MCF 10A (cell line): Measurements from ENCODE around the gene CORO6. TPM values are rescaled to one million over a fixed set of nuclear protein-coding genes. Genes with fewer than 3 reads are reported as not detected.
A peak's percentile ranks its signal among the peaks of the same experiment; 100 is the strongest.

ENCODE experiments used
- BruUV-seq: library from RNA; stranded (reverse); fragments of 400-500 nt; replicated peaks from 2 replicates; lab custom pipeline; 2021; lab: Mats Ljungman, UMichigan
- CTCF ChIA-PET: fragments of 300-600 bp; sonication (Branson Sonifier 250); formaldehyde crosslinking; extraction: SDS; loops from one replicate; lab custom pipeline; 2021; ENCODE audit warnings: antibody characterized with exemption, inconsistent platforms; lab: Yijun Ruan, JAX
- POLR2A ChIA-PET: fragments of 300-600, 350-650 bp; sonication (Branson Sonifier 250); formaldehyde crosslinking; extraction: SDS; loops from one replicate; lab custom pipeline; 2020; ENCODE audit warnings: antibody characterized with exemption, inconsistent platforms; lab: Yijun Ruan, JAX
- DNase-seq: peaks from one replicate; pipeline ENCODE4 v3.0.0-alpha.2; 2018; ENCODE audit not compliant: unreplicated experiment
- H3K27ac Mint-ChIP-seq: one replicate; pipeline ENCODE4 v1.8.0; 2022; ENCODE audit warnings: mild to moderate bottlenecking, low read depth, mixed read lengths; ENCODE audit not compliant: unreplicated experiment
- H3K27me3 Mint-ChIP-seq: one replicate; pipeline ENCODE4 v1.8.0; 2022; ENCODE audit warnings: mixed read lengths; ENCODE audit not compliant: insufficient read depth, unreplicated experiment
- H3K36me3 Mint-ChIP-seq: one replicate; pipeline ENCODE4 v1.8.0; 2022; ENCODE audit warnings: mild to moderate bottlenecking, moderate library complexity, mixed read lengths; ENCODE audit not compliant: insufficient read depth, unreplicated experiment
- H3K4me1 Mint-ChIP-seq: one replicate; pipeline ENCODE4 v1.8.0; 2022; ENCODE audit warnings: mixed read lengths; ENCODE audit not compliant: insufficient read depth, unreplicated experiment
- H3K4me3 Mint-ChIP-seq: one replicate; pipeline ENCODE4 v1.8.0; 2022; ENCODE audit warnings: mild to moderate bottlenecking, moderate library complexity, mixed read lengths; ENCODE audit not compliant: unreplicated experiment
- H3K9me3 Mint-ChIP-seq: one replicate; pipeline ENCODE4 v1.8.0; 2022; ENCODE audit warnings: mixed read lengths; ENCODE audit not compliant: unreplicated experiment
- intact Hi-C: fragments of 100-400 bp; cut with micrococcal nuclease; formaldehyde crosslinking; loops from 2 replicates; pipeline ENCODE4 v1.14.1; 2022
- total RNA-seq: library from RNA; stranded (reverse); gene quantifications from 2 replicates; pipeline ENCODE4 v1.2.3, GENCODE V29; 2022
- TF ChIP-seq, protein P1 (sequence below): fragments of 200-600 bp; IDR thresholded peaks from one replicate; pipeline ENCODE4 v1.8.0; 2022; ENCODE audit warnings: antibody characterized with exemption, mild to moderate bottlenecking; ENCODE audit not compliant: unreplicated experiment

The CORO6 gene
- total RNA-seq, 1 experiment from 2014 or later, result 1.6 TPM

DNA sequence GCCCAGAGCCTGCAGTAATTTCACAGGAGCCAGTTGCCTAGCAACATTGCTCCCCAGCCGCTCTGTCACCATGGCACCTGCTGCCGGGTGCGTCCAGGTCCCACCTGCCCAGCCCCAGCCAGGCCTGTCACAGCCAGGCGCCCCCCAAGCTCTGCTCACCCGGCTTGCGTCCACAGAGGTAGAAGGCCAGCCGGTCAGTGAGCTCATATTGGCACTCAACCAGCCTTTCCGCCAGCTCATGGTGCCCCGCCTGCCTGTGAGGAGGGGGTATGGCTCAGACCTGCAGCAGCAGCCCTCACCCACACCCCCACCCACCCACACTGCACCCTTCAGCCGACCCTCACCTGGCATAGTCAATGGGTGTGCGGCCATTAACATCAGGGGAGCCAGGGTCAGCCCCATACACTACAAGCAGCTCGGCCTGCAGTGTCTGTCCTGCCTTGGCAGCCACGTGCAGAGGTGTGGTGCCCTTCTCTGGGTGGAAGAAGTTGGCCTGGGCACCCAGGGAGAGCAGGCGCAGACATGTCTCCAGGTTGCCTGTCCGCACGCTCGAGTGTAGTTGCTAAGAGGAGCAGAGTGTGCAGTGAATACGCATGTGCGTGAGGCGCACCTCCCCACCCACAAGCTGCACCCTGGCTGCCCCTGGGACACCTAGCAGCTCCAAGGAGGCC, 41.0 kb downstream of the CORO6 start:
- Mint-ChIP-seq H3K36me3 (peaks cover 42% of the 10 kb centered on the region), H3K27me3 (no peaks in the 10 kb centered on the region), H3K9me3 (no peaks in the 10 kb centered on the region), H3K27ac (peak overlapping the region; percentile 19), H3K4me1 (peaks cover 36% of the 10 kb centered on the region), H3K4me3 (peak overlapping the region; percentile 41)
- ChIA-PET CTCF (interaction anchor here (0.6 to 6.8 kb wide), 17 partner anchors 10 to 349 kb away, joined by 3 to 89 read pairs (median 5); partner anchors contain the start of genes ABHD15, ANKRD13B and TP53I13), POLR2A (interaction anchor here (0.7 to 4.4 kb wide), 12 partner anchors 10 to 330 kb away, joined by 3 to 81 read pairs (median 4); partner anchors contain the start of genes ABHD15, ANKRD13B, CORO6 and TAOK1)
- intact Hi-C loops, result loop anchor here (5.0 kb wide), 1 partner anchor 511 kb away; no protein-coding TSS in a partner anchor
- peak; percentile 87 for DNase-seq
- TF ChIP-seq, protein P1, sequence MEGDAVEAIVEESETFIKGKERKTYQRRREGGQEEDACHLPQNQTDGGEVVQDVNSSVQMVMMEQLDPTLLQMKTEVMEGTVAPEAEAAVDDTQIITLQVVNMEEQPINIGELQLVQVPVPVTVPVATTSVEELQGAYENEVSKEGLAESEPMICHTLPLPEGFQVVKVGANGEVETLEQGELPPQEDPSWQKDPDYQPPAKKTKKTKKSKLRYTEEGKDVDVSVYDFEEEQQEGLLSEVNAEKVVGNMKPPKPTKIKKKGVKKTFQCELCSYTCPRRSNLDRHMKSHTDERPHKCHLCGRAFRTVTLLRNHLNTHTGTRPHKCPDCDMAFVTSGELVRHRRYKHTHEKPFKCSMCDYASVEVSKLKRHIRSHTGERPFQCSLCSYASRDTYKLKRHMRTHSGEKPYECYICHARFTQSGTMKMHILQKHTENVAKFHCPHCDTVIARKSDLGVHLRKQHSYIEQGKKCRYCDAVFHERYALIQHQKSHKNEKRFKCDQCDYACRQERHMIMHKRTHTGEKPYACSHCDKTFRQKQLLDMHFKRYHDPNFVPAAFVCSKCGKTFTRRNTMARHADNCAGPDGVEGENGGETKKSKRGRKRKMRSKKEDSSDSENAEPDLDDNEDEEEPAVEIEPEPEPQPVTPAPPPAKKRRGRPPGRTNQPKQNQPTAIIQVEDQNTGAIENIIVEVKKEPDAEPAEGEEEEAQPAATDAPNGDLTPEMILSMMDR, result no peak
- BruUV-seq, result no TSS peak

DNA sequence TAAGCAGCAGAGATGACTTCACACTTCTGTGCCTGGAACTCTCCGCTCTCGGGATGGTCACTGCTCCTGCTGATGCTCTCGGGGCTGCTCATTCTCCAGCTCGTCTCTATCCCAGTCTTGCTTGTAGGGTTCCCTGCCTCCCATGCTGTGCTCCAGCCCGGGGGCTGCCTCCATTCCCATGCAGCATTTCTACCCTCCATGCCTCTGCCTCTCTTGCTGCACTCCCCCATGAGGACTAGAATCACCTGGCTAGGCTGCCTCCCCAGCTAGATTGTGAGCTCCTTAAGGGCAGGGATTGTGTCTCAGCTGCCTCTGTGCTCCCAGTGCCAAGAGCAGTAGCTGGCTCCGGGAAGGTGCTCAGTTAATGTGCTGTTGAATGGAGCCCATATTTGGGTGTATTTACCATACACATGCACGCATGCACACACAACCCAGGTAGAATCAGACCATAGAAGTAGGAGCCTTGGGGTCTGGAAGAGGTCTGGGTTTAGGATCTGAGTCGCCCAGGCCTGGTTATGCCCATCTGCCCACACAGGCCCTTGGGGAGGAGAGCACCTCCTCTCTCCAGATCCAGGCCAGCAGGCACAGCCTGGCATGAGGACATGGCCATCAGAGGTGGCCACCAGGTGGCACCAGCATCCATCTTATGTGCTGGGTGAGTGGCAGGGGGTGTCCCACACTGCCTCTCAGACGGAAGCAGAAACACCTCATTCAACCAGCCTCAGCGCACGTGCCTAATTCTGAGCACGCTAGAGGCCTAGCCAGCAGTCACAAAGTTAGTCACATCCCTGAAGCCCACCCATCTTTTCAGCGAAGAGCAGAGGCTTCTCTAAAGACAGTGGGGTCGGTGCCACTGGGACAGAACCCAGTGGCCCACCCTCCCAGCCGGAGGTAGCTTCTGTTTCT, 42.6 kb downstream of the CORO6 start:
- ChIA-PET POLR2A (interaction anchor here (0.6 to 4.4 kb wide), 7 partner anchors 8 to 59 kb away, joined by 3 to 81 read pairs (median 11); partner anchors contain the start of genes ABHD15, ANKRD13B and TP53I13), CTCF (interaction anchor here (0.6 to 6.8 kb wide), 22 partner anchors 8 to 905 kb away, joined by 3 to 89 read pairs (median 5); partner anchors contain the start of genes ABHD15, ANKRD13B, SSH2 and TP53I13)
- BruUV-seq, result no TSS peak
- peaks cover 36% of the 10 kb centered on the region for H3K4me1 Mint-ChIP-seq
- DNase-seq, result peak; percentile 87
- H3K36me3 Mint-ChIP-seq, result peaks cover 38% of the 10 kb centered on the region
- intact Hi-C loops, result loop anchor here (1.0 to 5.0 kb wide), 5 partner anchors 11 to 512 kb away; no protein-coding TSS in a partner anchor
- TF ChIP-seq, protein P1, result peak; percentile 79
- H3K27me3 Mint-ChIP-seq, result no peaks in the 10 kb centered on the region
- H3K9me3 Mint-ChIP-seq, result no peaks in the 10 kb centered on the region
- H3K4me3 Mint-ChIP-seq, result peak overlapping the region; percentile 50
- peak overlapping the region; percentile 61 for H3K27ac Mint-ChIP-seq

DNA sequence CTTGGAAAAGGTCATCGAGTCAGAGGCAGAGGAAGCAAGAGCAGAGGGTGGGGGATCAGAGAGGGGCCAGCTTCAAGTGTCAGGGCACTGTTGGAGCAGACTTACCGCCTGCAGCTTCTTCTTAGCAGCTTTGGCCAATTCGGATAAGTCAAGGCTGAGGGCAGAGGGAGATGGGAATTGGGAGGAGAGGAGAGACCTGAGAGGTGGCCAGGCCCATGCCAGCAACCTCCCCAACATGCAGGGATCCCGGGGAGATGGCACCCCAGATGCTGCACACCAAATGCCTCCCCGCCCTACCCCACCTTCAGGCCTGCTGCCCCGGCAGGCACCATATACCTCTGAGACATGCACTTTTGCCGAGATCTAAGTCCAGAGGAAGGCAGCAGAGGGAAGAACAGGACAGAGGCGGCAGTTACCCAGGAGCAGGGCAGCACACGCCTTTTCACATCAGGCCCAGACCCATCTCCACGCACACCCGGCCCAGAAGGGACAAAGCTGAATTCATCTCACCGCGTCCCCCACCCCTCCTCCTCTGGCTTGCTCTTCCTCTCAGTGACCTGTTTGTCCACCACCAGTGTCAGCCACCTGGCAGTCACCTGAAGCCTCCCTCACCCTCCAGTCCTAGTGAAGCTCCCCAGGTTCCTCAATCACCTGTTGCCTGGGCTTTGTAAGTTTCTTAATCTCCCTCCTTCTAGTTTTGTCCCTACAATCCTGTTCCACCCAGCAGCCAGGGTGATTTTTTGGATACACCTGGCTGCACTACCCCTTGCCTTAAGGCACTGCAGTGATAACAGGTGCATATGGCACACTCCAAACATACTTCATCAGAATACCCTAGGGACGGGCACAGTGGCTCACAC, 43.9 kb downstream of the CORO6 start:
- no peak for DNase-seq
- Mint-ChIP-seq H3K9me3 (no peaks in the 10 kb centered on the region), H3K27me3 (no peaks in the 10 kb centered on the region), H3K36me3 (peaks cover 38% of the 10 kb centered on the region), H3K27ac (no peak overlapping the region), H3K4me3 (no peak overlapping the region), H3K4me1 (peaks cover 28% of the 10 kb centered on the region)
- ChIA-PET CTCF (interaction anchor here (0.6 to 6.8 kb wide), 10 partner anchors 9 to 462 kb away, joined by 3 to 89 read pairs (median 5); partner anchors contain the start of genes ABHD15, ANKRD13B, SSH2 and TP53I13), POLR2A (interaction anchor here (0.8 to 0.9 kb wide), 2 partner anchors 9 to 13 kb away, joined by 3 to 4 read pairs; no protein-coding TSS in a partner anchor)
- TF ChIP-seq, protein P1, result no peak
- no TSS peak for BruUV-seq
- intact Hi-C loops, result no loop called here
